Cardiac fibroblast (primary cell): ENCODE results near the gene TGFB1I1.
A peak's percentile ranks its signal among the peaks of the same experiment; 100 is the strongest.

ENCODE experiments used
- DNase-seq, 2 donors: peaks; one replicate each; pipeline versions ENCODE4 v3.0.0 to v3.0.0-alpha.2; 2010; ENCODE audit warnings: low read depth in 2 of 2
- H3K4me3 ChIP-seq, 2 donors: replicated peaks in 1 of 2; 1 replicate in 1 of 2; 2 replicates in 1 of 2; pipeline ENCODE4 v1.5.1; 2011; ENCODE audit warnings: low read depth in 2 of 2, low read length in 2 of 2, mild to moderate bottlenecking in 2 of 2, moderate library complexity in 1 of 2
- TF ChIP-seq, protein P1 (sequence below): IDR thresholded peaks from one replicate; pipeline ENCODE4 v1.5.1; 2011; ENCODE audit warnings: low read depth, mild to moderate bottlenecking, low read length, inconsistent platforms

The TGFB1I1 gene

GRCh38 chr16:31472709-31473203, 804 bp downstream of the TGFB1I1 start:
- H3K4me3 ChIP-seq, result peak overlapping the region; percentile 84 to 87
- TF ChIP-seq, protein P1, sequence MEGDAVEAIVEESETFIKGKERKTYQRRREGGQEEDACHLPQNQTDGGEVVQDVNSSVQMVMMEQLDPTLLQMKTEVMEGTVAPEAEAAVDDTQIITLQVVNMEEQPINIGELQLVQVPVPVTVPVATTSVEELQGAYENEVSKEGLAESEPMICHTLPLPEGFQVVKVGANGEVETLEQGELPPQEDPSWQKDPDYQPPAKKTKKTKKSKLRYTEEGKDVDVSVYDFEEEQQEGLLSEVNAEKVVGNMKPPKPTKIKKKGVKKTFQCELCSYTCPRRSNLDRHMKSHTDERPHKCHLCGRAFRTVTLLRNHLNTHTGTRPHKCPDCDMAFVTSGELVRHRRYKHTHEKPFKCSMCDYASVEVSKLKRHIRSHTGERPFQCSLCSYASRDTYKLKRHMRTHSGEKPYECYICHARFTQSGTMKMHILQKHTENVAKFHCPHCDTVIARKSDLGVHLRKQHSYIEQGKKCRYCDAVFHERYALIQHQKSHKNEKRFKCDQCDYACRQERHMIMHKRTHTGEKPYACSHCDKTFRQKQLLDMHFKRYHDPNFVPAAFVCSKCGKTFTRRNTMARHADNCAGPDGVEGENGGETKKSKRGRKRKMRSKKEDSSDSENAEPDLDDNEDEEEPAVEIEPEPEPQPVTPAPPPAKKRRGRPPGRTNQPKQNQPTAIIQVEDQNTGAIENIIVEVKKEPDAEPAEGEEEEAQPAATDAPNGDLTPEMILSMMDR, result peak; percentile 89
- peak; percentile 96 to 98 for DNase-seq

DNA sequence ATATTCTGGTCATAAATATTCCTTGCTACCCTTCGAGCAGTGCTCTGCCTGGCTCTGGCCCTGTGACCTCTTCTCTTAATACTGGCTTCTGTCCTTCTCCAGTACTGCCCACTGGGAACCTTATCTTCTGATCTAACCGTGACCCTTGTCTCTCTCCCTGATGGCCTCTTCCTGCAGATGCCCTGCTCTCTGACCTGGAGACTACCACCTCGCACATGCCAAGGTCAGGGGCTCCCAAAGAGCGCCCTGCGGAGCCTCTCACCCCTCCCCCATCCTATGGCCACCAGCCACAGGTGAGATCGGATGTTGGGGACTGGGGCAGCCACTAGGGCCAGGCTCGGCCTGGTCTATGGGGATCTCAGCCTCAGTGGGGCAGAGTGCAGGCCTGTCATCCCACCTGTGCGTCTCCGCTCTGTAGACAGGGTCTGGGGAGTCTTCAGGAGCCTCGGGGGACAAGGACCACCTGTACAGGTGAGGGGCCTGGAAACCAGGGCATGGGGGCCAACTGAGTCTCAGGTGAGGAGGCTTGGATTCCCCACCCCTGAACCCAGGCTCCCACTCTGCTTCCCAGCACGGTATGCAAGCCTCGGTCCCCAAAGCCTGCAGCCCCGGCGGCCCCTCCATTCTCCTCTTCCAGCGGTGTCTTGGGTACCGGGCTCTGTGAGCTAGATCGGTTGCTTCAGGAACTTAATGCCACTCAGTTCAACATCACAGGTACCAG, 1.5 kb downstream of the TGFB1I1 start:
- peak overlapping the region in 1 of 2 donors; percentile 87 for H3K4me3 ChIP-seq
- DNase-seq, result no peak
- TF ChIP-seq, protein P1, result no peak

DNA sequence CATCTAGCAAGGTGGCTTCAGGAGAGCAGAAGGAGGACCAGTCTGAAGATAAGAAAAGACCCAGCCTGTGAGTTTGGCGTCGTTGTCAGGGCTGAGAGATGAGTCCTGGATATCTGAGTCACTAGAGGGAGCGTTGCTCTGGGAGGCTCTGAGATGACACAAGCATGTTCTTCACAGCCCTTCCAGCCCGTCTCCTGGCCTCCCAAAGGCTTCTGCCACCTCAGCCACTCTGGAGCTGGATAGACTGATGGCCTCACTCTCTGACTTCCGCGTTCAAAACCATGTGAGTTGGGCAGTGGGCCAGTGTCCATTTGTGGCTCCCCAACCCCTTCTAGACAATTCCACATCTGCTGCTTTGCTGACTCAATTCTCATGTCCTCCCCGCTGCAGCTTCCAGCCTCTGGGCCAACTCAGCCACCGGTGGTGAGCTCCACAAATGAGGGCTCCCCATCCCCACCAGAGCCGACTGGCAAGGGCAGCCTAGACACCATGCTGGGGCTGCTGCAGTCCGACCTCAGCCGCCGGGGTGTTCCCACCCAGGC, 2.3 kb downstream of the TGFB1I1 start:
- peak; percentile 62 to 87 for DNase-seq
- H3K4me3 ChIP-seq, result no peak overlapping the region
- TF ChIP-seq, protein P1, result no peak

DNA sequence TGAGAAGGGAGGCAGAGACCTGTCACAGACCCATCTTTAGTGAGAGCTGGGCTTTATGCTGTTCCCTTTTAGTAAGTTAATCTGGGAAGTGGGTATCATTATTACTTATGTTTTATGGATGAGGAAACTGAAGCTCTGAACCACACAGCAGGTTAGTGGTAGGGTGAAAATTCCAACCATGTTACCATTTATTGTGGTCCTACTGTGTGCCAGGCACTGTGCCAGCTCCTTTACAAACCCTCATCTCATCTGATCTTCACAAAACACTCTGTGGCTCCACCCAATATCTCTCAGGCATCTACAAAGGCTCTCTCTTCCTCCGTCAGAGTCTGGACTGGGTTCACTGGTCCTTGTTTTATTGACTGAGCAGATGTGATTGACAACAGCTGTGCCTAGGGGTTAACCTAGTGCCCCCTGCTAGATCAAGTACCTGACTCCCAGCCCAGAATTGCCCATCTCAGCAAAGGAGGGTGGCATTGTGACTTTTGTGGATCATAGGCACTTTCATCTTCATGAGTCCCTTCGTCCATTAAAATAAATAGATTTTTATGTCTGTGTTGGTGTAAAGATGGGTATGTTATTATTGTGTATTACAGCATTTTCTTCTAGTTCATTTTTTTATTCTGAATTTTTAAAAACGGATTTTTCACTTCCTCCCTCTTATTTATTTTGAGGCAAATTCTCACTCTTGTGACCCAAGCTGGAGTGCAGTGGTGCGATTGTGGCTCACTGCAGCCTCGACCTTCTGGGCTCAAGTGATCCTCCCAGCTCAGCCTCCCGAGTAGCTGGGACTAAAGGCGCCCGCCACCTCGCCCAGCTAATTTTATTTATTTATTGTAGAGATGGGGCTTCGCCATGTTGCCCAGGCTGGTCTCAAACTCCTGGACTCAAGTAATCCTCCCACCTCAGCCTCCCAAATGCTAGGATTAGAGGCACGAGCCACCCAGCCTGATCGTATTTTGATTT, 3.1 kb downstream of the TGFB1I1 start:
- no peak for DNase-seq
- TF ChIP-seq, protein P1, result no peak
- H3K4me3 ChIP-seq, result no peak overlapping the region

- no peak for DNase-seq
- TF ChIP-seq, protein P1, result no peak
- no peak overlapping the region for H3K4me3 ChIP-seq
Observed at GRCh38 chr16:31475946-31476302, 4.0 kb downstream of the TGFB1I1 start.

DNA sequence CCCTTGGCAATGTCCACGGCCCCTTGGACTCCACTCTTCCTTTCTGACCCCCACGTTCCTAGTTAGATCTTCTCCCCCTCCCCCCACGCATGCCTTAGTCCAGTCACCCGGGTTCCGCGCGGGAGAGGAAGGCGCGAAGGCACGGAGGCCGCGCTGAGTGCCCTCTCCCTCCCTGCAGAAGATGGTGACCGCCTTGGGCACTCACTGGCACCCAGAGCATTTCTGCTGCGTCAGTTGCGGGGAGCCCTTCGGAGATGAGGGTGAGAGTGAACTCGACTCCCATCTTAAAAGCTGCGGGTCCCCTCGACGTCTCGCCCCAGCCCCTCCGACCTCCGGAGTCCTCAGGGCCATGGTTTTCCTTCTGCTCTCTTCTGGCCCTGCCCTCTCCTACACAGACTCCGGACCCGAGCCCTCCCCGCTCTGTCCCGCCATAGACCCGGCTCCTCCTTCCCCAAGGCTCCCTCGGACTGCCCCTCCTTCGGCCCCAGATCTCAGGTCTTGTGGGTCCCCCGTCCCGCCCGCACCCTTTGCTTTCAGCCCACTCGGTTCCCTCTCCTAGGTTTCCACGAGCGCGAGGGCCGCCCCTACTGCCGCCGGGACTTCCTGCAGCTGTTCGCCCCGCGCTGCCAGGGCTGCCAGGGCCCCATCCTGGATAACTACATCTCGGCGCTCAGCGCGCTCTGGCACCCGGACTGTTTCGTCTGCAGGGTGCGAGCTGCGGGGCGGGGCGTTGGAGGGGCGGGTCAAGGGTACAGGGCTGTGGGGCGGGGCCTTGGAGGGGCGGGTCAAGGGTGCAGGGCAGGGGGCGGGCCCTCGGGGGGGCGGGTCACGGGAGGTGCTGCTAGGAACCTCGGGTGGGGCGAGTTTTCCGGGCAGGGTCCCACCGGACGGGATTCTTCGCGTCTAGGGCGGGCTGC, 4.6 kb downstream of the TGFB1I1 start:
- H3K4me3 ChIP-seq, result no peak overlapping the region
- DNase-seq, result no peak

More for the DNA sequence above, 4.6 kb downstream of the TGFB1I1 start:
- TF ChIP-seq, protein P1, result no peak
